ENCODE data around the gene MXI1. TPM values are rescaled to one million over a fixed set of nuclear protein-coding genes. Genes with fewer than 3 reads are reported as not detected.

Gene MXI1
- total and polyA plus RNA-seq, 3 donors from 2014 or later = 42.1 to 69.1 (median 66.8) TPM

DNA sequence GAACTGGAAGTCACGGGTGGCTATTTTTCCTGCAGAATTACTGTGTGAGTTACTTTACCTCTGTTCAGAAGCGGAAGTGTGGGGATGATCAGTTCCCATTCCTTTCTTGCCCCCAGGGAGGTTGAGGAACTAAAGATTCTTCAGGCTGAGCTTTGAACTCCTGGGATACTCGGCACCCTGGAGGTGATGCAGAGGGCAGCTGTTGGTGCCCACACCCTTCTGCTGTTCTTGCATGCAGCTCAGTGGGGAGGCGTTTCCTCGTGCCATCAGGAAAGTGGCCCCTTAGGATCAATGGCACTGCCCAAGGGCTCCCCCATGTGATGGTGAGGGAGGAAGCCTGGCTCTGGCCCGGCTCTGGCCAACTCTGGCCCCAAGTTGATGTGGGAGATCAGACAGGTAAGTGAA, 44.7 kb upstream of the MXI1 start:
- Histone ChIP-seq H3K27ac (no peak overlapping the region), H3K4me1 (no peaks in the 10 kb centered on the region), H3K9me3 (no peaks in the 10 kb centered on the region), H3K4me3 (no peak overlapping the region), H3K27me3 (no peaks in the 10 kb centered on the region), H3K36me3 (ENCODE audit: low read depth, missing control alignments) (no peaks in the 10 kb centered on the region)
- 73 to 74% methylated on average over 5 to 6 of the region's 6 CpGs for WGBS, 2 donors
- intact Hi-C loops (cut with DNase I; ENCODE audit: low total_unique reads) = no loop called here
- peak; percentile 4 for DNase-seq
- TF ChIP-seq, protein P1, sequence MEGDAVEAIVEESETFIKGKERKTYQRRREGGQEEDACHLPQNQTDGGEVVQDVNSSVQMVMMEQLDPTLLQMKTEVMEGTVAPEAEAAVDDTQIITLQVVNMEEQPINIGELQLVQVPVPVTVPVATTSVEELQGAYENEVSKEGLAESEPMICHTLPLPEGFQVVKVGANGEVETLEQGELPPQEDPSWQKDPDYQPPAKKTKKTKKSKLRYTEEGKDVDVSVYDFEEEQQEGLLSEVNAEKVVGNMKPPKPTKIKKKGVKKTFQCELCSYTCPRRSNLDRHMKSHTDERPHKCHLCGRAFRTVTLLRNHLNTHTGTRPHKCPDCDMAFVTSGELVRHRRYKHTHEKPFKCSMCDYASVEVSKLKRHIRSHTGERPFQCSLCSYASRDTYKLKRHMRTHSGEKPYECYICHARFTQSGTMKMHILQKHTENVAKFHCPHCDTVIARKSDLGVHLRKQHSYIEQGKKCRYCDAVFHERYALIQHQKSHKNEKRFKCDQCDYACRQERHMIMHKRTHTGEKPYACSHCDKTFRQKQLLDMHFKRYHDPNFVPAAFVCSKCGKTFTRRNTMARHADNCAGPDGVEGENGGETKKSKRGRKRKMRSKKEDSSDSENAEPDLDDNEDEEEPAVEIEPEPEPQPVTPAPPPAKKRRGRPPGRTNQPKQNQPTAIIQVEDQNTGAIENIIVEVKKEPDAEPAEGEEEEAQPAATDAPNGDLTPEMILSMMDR (IDR thresholded peaks at IDR 0.05) = no peak
- no peak for TF ChIP-seq POLR2A (IDR thresholded peaks at IDR 0.05)

GRCh38 chr10:110163192-110163773, 44.1 kb upstream of the MXI1 start:
- intact Hi-C loops (cut with DNase I; ENCODE audit: low total_unique reads) = no loop called here
- DNase-seq = no peak
- H3K27me3 ChIP-seq = no peaks in the 10 kb centered on the region

DNA sequence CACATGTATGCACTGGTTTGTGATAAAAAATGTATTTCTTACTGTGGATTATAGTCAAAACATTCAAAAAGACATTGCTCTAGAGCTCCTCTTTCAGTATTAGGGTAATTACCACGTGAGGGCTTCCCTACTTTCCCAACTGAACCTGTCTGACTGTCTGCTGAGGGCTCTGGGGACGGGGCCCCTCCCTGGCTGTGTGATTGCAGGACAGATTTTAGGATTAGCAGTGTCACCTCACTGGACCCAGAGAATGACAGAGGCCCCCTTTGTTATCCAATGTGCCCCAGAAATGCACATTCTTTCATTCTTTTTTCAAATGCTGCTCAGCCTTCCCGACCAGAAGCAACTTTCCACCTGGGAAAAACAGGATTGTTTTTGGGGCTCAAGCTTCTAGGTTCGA, 43.6 kb upstream of the MXI1 start:
- Histone ChIP-seq H3K27ac (no peak overlapping the region), H3K4me1 (peaks cover 6% of the 10 kb centered on the region), H3K4me3 (no peak overlapping the region), H3K9me3 (no peaks in the 10 kb centered on the region), H3K27me3 (no peaks in the 10 kb centered on the region), H3K36me3 (ENCODE audit: low read depth, missing control alignments) (no peaks in the 10 kb centered on the region)
- WGBS, 2 donors = 65 to 70% methylated on average over 4 of the region's 4 CpGs
- TF ChIP-seq POLR2A (IDR thresholded peaks at IDR 0.05) = no peak
- TF ChIP-seq, protein P1 (IDR thresholded peaks at IDR 0.05) = no peak
- intact Hi-C loops (cut with DNase I; ENCODE audit: low total_unique reads) = no loop called here
- DNase-seq = no peak

More at GRCh38 chr10:110163192-110163773, 44.1 kb upstream of the MXI1 start:
- Histone ChIP-seq H3K9me3 (no peaks in the 10 kb centered on the region), H3K4me3 (no peak overlapping the region), H3K4me1 (peaks cover 1% of the 10 kb centered on the region), H3K36me3 (ENCODE audit: low read depth, missing control alignments) (no peaks in the 10 kb centered on the region), H3K27ac (no peak overlapping the region)
- 70 to 86% methylated on average over 5 of the region's 5 CpGs for WGBS, 2 donors
- TF ChIP-seq, protein P1 (IDR thresholded peaks at IDR 0.05) = no peak
- TF ChIP-seq POLR2A (IDR thresholded peaks at IDR 0.05) = no peak

GRCh38 chr10:110165239-110165638, 42.2 kb upstream of the MXI1 start:
- intact Hi-C loops (cut with DNase I; ENCODE audit: low total_unique reads) = no loop called here
- WGBS, 2 donors = 66 to 87% methylated on average over 6 of the region's 6 CpGs
- H3K27me3 ChIP-seq = no peaks in the 10 kb centered on the region

More at GRCh38 chr10:110165239-110165638, 42.2 kb upstream of the MXI1 start:
- no peak overlapping the region for H3K4me3 ChIP-seq
- TF ChIP-seq POLR2A (IDR thresholded peaks at IDR 0.05) = no peak
- TF ChIP-seq, protein P1 (IDR thresholded peaks at IDR 0.05) = no peak
- H3K4me1 ChIP-seq = peaks cover 9% of the 10 kb centered on the region
- H3K27ac ChIP-seq = no peak overlapping the region
- DNase-seq = peak; percentile 10
- no peaks in the 10 kb centered on the region for H3K9me3 ChIP-seq
- no peaks in the 10 kb centered on the region for H3K36me3 ChIP-seq (ENCODE audit: low read depth, missing control alignments)
